Middle frontal gyrus (tissue), 1 donor: Measurements from ENCODE around the gene BUB3.

Source experiments
- DNase-seq: peaks from one replicate; pipeline ENCODE4 v3.0.0-alpha.2; 2015; ENCODE audit warnings: low spot score; ENCODE audit errors: extremely low spot score

BUB3 gene

DNA sequence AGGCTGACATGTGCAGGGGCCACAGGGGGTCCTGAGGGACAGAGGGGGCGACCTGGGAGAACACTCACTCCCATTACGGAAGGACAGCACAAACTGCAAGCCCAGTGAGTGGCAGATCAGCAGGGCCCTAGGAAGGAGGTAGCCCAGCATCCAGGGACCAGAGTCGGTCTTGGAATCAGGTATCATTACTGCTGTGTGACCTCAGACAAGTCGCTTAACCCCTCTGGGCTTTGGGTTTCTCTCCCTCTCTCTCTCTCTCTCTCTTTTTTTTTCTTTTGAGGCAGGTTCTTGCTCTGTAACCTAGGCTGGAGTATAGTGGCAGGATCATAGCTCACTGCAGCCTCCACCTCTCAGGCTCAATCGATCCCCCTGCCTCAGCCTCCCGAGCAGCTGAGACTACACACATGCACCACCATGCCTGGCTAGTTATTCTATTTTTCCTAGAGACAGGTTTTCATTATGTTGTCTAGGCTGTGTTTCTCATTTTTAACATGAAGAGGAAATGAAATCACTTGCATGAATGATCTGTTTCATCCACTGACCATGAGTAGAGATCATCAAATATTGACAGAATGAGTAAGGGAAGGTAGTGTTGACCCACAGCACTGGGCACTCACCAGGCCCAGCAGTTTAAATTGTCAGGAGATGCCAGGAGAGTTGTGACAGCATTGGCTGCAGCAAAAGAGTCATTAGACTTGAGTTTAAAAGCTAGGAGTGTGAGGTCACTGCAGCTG lies 49.4 kb downstream of the BUB3 start:
- no peak for DNase-seq

DNA sequence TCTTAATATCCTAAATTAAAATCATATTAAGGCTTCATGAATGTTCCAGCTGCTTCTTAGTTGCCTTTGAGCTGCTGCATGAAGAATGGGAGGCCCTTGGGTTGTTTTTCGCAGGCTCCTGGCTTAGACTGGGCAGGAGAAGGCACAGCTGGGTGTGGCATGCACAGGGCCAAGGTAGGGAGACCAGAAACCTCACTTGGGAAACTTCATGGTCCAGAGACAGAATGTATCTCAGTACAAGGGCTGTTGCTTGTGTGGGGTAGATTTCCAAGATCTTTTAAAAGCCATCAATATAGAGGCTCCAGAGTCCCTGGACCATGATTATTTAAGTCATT lies 49.9 kb downstream of the BUB3 start:
- DNase-seq, result no peak

DNA sequence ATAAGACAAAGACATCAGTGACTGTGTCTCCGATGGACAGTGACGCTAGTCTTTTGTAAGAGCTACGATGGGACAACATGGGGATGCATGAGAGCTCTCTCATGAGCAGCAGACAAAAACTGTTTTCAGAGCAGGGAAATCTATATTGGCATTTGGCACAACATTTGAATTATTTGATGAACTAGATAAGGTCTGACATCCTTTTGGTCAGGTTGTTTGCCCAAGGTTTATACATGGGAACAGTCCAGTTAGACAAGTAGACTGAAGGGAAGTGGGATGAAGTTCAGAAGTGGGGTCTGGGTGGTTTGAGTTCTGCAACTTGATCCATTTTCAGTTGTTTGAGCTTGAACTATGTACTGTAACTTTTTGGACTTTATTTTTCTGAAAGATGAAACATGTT lies 50.8 kb downstream of the BUB3 start:
- no peak for DNase-seq

DNA sequence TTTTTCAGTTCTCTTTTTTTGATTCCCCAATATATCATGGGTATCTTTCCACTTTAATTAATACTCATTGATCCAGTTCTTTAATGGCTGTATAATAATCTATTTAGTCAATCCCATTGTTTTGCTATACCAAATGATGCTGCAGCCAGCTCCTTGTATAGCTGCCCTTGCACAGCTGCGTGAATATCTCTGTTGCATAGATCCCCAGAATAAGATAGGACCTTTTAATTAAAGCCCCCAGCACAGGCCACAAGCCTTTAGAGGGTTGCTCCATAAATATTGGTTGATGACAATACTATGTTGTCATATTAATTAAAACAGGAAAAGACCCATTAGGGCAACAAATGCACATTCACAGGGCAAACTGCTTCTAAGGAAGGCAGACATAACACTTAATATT lies 57.9 kb downstream of the BUB3 start:
- no peak for DNase-seq

GRCh38 chr10:123212640-123213039 lies 58.4 kb downstream of the BUB3 start:
- no peak for DNase-seq

GRCh38 chr10:123213192-123213591 lies 59.0 kb downstream of the BUB3 start:
- DNase-seq, result no peak
